ENCODE data around the gene MFSD12.

Gene MFSD12

DNA sequence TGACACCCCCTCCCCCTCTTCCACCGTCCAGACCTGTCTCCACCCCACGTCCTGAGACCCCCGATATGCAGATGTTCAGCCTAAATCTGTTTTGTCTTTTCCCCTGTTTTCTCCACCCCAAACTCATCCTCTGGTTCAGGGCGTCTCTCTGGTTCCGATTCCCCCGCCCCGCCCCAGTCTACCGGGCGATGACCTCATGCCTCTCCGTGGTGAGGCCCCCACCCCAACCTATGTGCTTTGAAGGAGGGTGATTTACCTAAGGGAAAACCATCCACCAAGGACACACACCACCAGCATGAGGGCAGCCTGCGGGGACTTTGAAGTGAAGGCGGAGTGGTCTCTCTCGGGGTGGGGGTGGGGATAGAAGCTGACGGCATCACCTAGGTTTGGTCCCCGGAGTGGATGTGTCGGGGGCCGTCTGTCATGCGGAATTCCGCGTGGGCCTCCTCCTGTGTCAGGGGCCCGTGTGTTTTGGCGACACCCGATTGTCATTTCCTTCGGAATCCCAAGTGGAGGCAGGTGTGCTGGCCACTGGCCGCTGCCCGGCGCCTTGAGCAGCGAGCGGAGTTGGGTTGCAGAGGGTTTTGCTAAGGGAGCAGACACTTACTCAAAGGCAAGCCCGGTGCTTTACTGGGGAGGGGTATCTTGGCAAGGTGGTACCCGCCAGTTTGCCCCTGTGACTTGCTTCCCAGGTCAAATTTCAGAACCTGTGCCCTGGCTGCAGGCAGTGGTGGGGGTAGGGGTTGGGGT, 49.8 kb downstream of the MFSD12 start:
- peaks cover 19 to 45% (median 36%) of the 10 kb centered on the region in 11 experiments for H3K36me3 ChIP-seq
- peaks cover 50 to 53% (median 52%) of the 10 kb centered on the region in 11 experiments for H4K20me1 ChIP-seq
- H3K9ac ChIP-seq = peak overlapping the region; percentile 94 to 100 (median 98)
- peak overlapping the region; percentile 92 to 100 (median 96) for H3K4me3 ChIP-seq
- H3K4me2 ChIP-seq = peak overlapping the region; percentile 94 to 99 (median 96)
- H3K27ac ChIP-seq = peak overlapping the region in 8 of 11 experiments; percentile 35 to 97 (median 94); a peak in 11 of 22 replicates
- peaks cover 32 to 61% (median 51%) of the 10 kb centered on the region in 10 experiments for H3K4me1 ChIP-seq
- no peak for TF ChIP-seq Cebpa-rat (IDR thresholded peaks at IDR 0.05)
- no peaks in the 10 kb centered on the region for H3K27me3 ChIP-seq
- no peaks in the 10 kb centered on the region for H3K9me3 ChIP-seq (replicated peaks in 1 of 11)

DNA sequence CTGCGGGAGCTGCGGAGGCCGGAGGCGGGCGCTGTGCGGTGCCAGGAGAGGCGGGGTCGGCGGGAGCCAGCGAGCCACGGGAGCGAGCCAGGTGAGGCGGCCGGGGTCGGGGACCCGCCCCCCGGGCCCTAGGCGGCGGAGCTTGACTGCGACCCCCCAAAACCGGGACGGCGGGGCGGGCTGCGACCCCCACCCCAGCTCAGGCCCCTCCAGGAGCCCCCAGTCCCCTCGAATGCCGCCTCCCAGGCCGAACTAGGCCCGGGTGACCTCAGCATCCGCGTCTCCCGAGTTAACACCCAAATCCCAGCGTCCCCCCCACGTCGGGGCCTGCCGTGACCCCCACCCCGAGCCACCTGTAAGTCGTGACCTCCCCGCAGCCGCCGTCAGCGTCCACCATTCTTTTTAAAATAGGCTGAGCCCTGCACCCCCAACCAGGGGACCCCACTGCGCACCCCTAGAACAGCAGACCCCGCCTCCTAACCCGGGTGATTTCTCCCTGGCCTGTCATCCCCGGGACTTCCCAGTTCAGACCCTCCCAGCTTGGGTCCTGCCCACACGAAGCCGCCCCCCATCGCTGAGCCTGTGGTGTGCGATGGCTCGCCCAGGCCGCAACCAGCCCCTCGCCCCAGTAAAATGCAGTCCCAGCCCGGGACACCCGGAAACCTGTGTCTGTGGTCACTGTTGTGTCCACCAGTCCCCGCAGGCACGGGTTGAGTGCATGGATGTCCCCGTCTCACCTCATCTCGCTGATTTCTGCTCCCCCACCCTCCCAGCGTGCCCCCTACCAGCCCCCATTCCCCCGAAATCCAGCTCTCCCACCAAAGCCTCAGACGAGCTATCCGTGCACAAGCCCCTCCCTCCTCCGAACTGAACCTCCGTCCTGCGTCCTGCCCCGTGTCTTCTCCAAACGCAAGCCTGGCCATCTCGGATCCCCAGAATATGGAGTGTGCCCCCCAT, 50.7 kb downstream of the MFSD12 start:
- Histone ChIP-seq H3K4me1 (peaks cover 32 to 52% (median 43%) of the 10 kb centered on the region in 10 experiments), H4K20me1 (peaks cover 42 to 45% (median 43%) of the 10 kb centered on the region in 11 experiments), H3K4me2 (peak overlapping the region; percentile 94 to 99 (median 96)), H3K9ac (peak overlapping the region; percentile 94 to 100 (median 98)), H3K36me3 (peaks cover 19 to 36% (median 32%) of the 10 kb centered on the region in 11 experiments), H3K27ac (peak overlapping the region; percentile 90 to 97 (median 94)), H3K9me3 (replicated peaks in 1 of 11) (no peaks in the 10 kb centered on the region), H3K27me3 (no peaks in the 10 kb centered on the region), H3K4me3 (peak overlapping the region; percentile 92 to 100 (median 96))
- no peak for TF ChIP-seq Cebpa-rat (IDR thresholded peaks at IDR 0.05)

- H3K9me3 ChIP-seq (replicated peaks in 1 of 11) = no peaks in the 10 kb centered on the region
- H3K4me1 ChIP-seq = peaks cover 34 to 53% (median 39%) of the 10 kb centered on the region in 10 experiments
- H4K20me1 ChIP-seq = peaks cover 33 to 36% (median 35%) of the 10 kb centered on the region in 11 experiments
- TF ChIP-seq Cebpa-rat (IDR thresholded peaks at IDR 0.05) = no peak
- peak within 1 kb of the TSS; percentile 94 to 100 (median 98) for H3K9ac ChIP-seq
- H3K4me3 ChIP-seq = peak within 1 kb of the TSS; percentile 92 to 100 (median 96)
- peak within 1 kb of the TSS; percentile 90 to 97 (median 94) for H3K27ac ChIP-seq
- peak within 1 kb of the TSS; percentile 95 to 99 (median 97) for H3K4me2 ChIP-seq
- peaks cover 16 to 28% (median 23%) of the 10 kb centered on the region in 11 experiments for H3K36me3 ChIP-seq
- no peaks in the 10 kb centered on the region for H3K27me3 ChIP-seq
These were observed 51.6 kb downstream of the MFSD12 start, which contains the start of gene FZR1 for GRCh38 chr19:3505598-3506383. Gene FZR1 (plus strand): TSS chr19:3506311. CDS start chr19:3522990, 16,679 bp downstream.

- Histone ChIP-seq H3K27me3 (no peaks in the 10 kb centered on the region), H3K4me3 (no peak overlapping the region), H3K9me3 (replicated peaks in 1 of 11) (no peaks in the 10 kb centered on the region), H3K27ac (peak overlapping the region in 9 of 11 experiments; percentile 86 to 97 (median 94); a peak in 11 of 22 replicates), H3K9ac (peak overlapping the region in 1 of 11 experiments; percentile 98; a peak in 1 of 22 replicates), H4K20me1 (peaks cover 22 to 27% (median 24%) of the 10 kb centered on the region in 11 experiments), H3K4me2 (peak overlapping the region; percentile 83 to 99 (median 91); a peak in 20 of 22 replicates), H3K36me3 (peaks cover 5 to 17% (median 13%) of the 10 kb centered on the region in 11 experiments; a peak in 19 of 22 replicates), H3K4me1 (peaks cover 37 to 49% (median 41%) of the 10 kb centered on the region in 10 experiments)
- TF ChIP-seq Cebpa-rat (IDR thresholded peaks at IDR 0.05) = no peak
These were observed 52.7 kb downstream of the MFSD12 start for GRCh38 chr19:3504735-3505134.

DNA sequence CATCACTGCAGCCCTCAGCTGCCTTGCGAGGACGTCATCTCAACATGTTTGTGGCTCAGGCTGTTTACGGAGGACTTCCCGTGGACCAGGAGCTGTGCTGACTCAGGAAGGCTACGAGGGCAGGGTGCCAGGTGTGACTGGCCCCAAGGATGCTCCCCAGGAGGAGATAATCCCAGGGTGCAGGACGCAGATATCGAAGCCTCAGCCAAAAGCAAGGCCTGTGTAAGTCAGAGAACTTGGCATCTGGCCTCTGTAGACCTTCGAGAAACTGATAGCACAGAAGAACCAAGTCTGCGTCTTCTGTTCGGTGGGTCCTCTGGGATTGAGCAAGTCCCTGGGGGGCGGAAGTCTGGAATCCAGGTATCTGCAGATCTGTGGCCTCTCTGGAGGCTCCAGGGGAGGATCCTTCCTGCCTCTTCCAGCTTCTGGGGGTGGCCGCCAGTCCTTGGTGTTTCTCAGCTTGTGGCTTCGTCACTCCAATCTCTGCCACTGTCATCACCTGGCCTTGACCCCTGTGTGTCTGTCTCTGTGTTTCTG, 54.3 kb downstream of the MFSD12 start:
- TF ChIP-seq Cebpa-rat (IDR thresholded peaks at IDR 0.05) = no peak
- peaks cover 6 to 20% (median 9%) of the 10 kb centered on the region in 11 experiments; a peak in 19 of 22 replicates for H4K20me1 ChIP-seq
- H3K4me2 ChIP-seq = no peak overlapping the region
- H3K4me1 ChIP-seq = peaks cover 33 to 42% (median 34%) of the 10 kb centered on the region in 10 experiments
- H3K9ac ChIP-seq = peak overlapping the region in 3 of 11 experiments; percentile 2 to 33 (median 9); a peak in 1 of 22 replicates
- H3K27ac ChIP-seq = no peak overlapping the region
- peaks cover 0 to 3% (median under 1%) of the 10 kb centered on the region in 11 experiments; a peak in 6 of 22 replicates for H3K36me3 ChIP-seq
- H3K27me3 ChIP-seq = no peaks in the 10 kb centered on the region
- H3K9me3 ChIP-seq (replicated peaks in 1 of 11) = no peaks in the 10 kb centered on the region
- H3K4me3 ChIP-seq = no peak overlapping the region

GRCh38 chr19:3501780-3502179, 55.6 kb downstream of the MFSD12 start:
- Histone ChIP-seq H3K36me3 (peaks cover 7 to 16% (median 13%) of the 10 kb centered on the region in 11 experiments), H3K27me3 (no peaks in the 10 kb centered on the region), H3K9ac (no peak overlapping the region), H3K4me2 (no peak overlapping the region), H4K20me1 (peaks cover 0 to 25% (median 9%) of the 10 kb centered on the region in 11 experiments; a peak in 14 of 22 replicates), H3K4me1 (peaks cover 23 to 32% (median 25%) of the 10 kb centered on the region in 10 experiments), H3K4me3 (no peak overlapping the region), H3K27ac (no peak overlapping the region), H3K9me3 (replicated peaks in 1 of 11) (no peaks in the 10 kb centered on the region)
- TF ChIP-seq Cebpa-rat (IDR thresholded peaks at IDR 0.05) = no peak

DNA sequence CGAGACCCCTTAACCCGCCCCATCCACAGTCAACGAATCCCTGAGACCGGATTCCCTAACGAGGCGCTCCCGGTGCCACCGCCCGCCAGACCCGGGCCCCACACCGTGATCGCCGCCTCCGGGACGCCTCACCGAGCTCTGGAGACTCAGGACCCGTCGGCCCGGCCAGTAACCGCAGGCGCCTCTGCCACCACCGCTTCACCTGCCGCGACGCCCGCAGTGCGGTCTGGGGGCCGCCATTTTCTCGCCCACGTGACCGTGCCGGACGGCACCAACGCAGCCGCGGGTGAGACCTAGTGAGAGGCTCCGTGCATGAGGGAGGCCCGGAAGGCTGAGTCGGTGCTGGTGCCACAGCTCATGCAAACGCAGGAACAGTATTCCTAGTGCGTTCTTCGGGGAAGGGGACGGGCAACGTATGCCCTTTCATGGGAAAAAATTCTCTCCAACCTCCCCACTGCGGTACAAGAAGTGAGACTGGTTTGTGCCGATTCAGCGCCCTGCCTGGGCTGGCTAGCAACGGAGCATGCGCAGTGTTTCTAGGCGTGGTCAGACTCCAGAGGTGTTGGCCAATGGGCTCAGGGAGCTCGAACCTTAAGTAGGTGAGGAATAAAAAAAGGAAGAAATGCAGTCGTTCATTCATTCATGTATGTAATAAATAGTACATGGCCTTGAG, 56.8 kb downstream of the MFSD12 start, which contains the start of gene DOHH:
TSS of gene DOHH (minus strand) at position 246 of the 673 bp plus-strand sequence. CDS start 3,860 bp downstream, outside the sequence.
- H3K4me2 ChIP-seq = peak within 1 kb of the TSS; percentile 90 to 99 (median 96)
- H3K9ac ChIP-seq = peak within 1 kb of the TSS; percentile 94 to 99 (median 96)
- H3K9me3 ChIP-seq (replicated peaks in 1 of 11) = no peaks in the 10 kb centered on the region
- peaks cover 0 to 33% (median 14%) of the 10 kb centered on the region in 11 experiments; a peak in 14 of 22 replicates for H4K20me1 ChIP-seq
- peak within 1 kb of the TSS; percentile 77 to 99 (median 92) for H3K4me3 ChIP-seq
- TF ChIP-seq Cebpa-rat (IDR thresholded peaks at IDR 0.05) = no peak
- H3K36me3 ChIP-seq = peaks cover 19 to 28% (median 25%) of the 10 kb centered on the region in 11 experiments
- peaks cover 22 to 30% (median 23%) of the 10 kb centered on the region in 10 experiments for H3K4me1 ChIP-seq
- H3K27ac ChIP-seq = peak within 1 kb of the TSS; percentile 97 to 99 (median 98)
- H3K27me3 ChIP-seq = no peaks in the 10 kb centered on the region

Measured in BLaER1 treated with 17β-estradiol and CSF1 and Interleukin-3, amounts not matched to agents 10 nM and 100 nM (cell line).